ENCODE data around the gene PBX4. TPM values are rescaled to one million over a fixed set of nuclear protein-coding genes. Genes with fewer than 3 reads are reported as not detected.

Gene PBX4
- total and polyA plus RNA-seq, 2 experiments from 2014 or later, result 0.32 to 0.63 TPM

DNA sequence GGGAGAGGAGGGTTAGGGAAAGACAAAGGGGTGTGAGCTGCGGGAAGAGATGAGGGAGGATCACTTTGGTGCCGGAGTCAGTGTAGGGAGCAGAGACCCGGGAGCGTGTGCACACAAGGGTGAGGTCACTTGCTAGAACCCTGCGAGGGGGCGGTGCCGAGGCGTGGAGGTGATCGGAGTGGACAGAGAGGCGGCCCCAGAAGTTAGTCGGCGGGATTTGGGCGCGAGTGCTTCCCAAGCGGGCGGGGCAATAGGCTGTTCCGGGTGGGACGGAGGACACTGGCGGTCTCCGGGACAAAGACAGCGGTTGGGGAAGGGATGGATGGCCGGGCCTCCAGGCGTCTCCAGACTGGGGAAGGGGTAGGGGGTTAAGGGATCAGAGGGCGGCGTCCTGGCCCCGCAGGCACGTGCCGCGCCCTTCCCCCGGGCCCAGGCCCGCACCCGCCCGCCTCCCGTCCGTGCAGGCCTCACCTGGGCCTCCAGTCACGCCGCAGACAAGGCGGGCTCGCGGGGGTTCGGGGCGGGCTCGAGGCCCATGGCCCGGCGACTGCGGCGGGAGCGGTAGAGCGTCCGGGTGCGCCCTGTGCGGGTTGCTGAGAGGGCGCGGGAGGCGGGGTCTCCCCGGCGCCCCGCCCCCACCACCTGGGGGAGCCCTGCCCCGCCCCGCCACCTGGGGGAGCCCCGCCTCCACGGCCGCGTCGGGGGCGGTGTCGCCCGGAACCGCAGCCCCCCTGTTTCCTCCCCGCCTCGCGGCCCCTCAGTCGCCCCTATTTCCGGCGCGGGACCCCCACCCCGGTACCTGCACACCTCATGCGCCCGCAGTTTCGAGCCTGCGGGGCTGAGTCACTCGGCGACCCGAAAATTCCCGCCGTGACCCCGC is 9.4 kb upstream of the PBX4 start, which contains the start of gene LPAR2:
TSS of gene LPAR2 (minus strand) at position 600 of the 880 bp plus-strand sequence. CDS start 945 bp downstream, outside the sequence.
- Histone ChIP-seq H4K20me1 (ENCODE audit: insufficient read depth) (no peaks in the 10 kb centered on the region), H3K9me3 (ENCODE audit: low read depth) (no peaks in the 10 kb centered on the region), H3K9ac (no peak within 1 kb of the TSS), H3K27ac (no peak within 1 kb of the TSS), H3K4me2 (ENCODE audit: unreplicated experiment) (peak within 1 kb of the TSS; percentile 45), H3K27me3 (replicated peaks; ENCODE audit: insufficient read depth) (no peaks in the 10 kb centered on the region), H3K36me3 (ENCODE audit: low read depth) (no peaks in the 10 kb centered on the region), H3K79me2 (ENCODE audit: insufficient read depth) (no peaks in the 10 kb centered on the region), H2AFZ (0 out of 2 replicates have a peak within 1 kb of the TSS, but pooled peaks have one; percentile 25), H3F3A (ENCODE audit: insufficient read depth) (no peaks in the 10 kb centered on the region), H3K4me1 (ENCODE audit: insufficient read depth) (no peaks in the 10 kb centered on the region), H3K4me3 (peak within 1 kb of the TSS; percentile 53), H3K9me2 (ENCODE audit: insufficient read depth) (no peaks in the 10 kb centered on the region)
- in situ Hi-C loops (cut with MboI), result no loop called here
- TF ChIP-seq EZH2 (IDR thresholded peaks at IDR 0.05; ENCODE audit: insufficient read depth, poor library complexity, severe bottlenecking) (no peak), EZH2phosphoT487 (IDR thresholded peaks at IDR 0.05; ENCODE audit: insufficient read depth, low read depth) (no peak)
- 7 to 9% methylated on average over 28 to 65 of the region's 87 CpGs for WGBS, 2 experiments (ENCODE audit: low coverage in 1 of 2, low lambda C conversion rate in 2 of 2, missing lambda C conversion rate in 2 of 2)
- DNase-seq, result peak; percentile 36

GRCh38 chr19:19626516-19627472 is 8.3 kb upstream of the PBX4 start:
- H3K9me3 ChIP-seq (ENCODE audit: low read depth), result no peaks in the 10 kb centered on the region
- no peak overlapping the region for H2AFZ ChIP-seq
- H3K9ac ChIP-seq, result no peak overlapping the region
- H3K9me2 ChIP-seq (ENCODE audit: insufficient read depth), result no peaks in the 10 kb centered on the region
- no peaks in the 10 kb centered on the region for H3K27me3 ChIP-seq (replicated peaks; ENCODE audit: insufficient read depth)
- in situ Hi-C loops (cut with MboI), result no loop called here
- DNase-seq, result no peak
- no peak overlapping the region for H3K4me3 ChIP-seq
- no peaks in the 10 kb centered on the region for H3K36me3 ChIP-seq (ENCODE audit: low read depth)
- H3F3A ChIP-seq (ENCODE audit: insufficient read depth), result no peaks in the 10 kb centered on the region
- H3K4me1 ChIP-seq (ENCODE audit: insufficient read depth), result no peaks in the 10 kb centered on the region
- 94 to 95% methylated on average over 44 to 47 of the region's 48 CpGs for WGBS, 2 experiments (ENCODE audit: low coverage in 1 of 2, low lambda C conversion rate in 2 of 2, missing lambda C conversion rate in 2 of 2)
- no peaks in the 10 kb centered on the region for H4K20me1 ChIP-seq (ENCODE audit: insufficient read depth)
- TF ChIP-seq EZH2phosphoT487 (IDR thresholded peaks at IDR 0.05; ENCODE audit: insufficient read depth, low read depth), result no peak
- no peak for TF ChIP-seq EZH2 (IDR thresholded peaks at IDR 0.05; ENCODE audit: insufficient read depth, poor library complexity, severe bottlenecking)
- H3K79me2 ChIP-seq (ENCODE audit: insufficient read depth), result no peaks in the 10 kb centered on the region
- H3K4me2 ChIP-seq (ENCODE audit: unreplicated experiment), result no peak overlapping the region
- no peak overlapping the region for H3K27ac ChIP-seq

- 94 to 95% methylated on average over 19 of the region's 19 CpGs for WGBS, 2 experiments (ENCODE audit: low coverage in 1 of 2, low lambda C conversion rate in 2 of 2, missing lambda C conversion rate in 2 of 2)
- Histone ChIP-seq H3F3A (ENCODE audit: insufficient read depth) (no peaks in the 10 kb centered on the region), H3K4me3 (no peak overlapping the region), H4K20me1 (ENCODE audit: insufficient read depth) (no peaks in the 10 kb centered on the region), H3K27me3 (replicated peaks; ENCODE audit: insufficient read depth) (no peaks in the 10 kb centered on the region), H3K79me2 (ENCODE audit: insufficient read depth) (no peaks in the 10 kb centered on the region), H3K27ac (no peak overlapping the region), H3K36me3 (ENCODE audit: low read depth) (no peaks in the 10 kb centered on the region), H3K4me2 (ENCODE audit: unreplicated experiment) (no peak overlapping the region), H3K9me3 (ENCODE audit: low read depth) (no peaks in the 10 kb centered on the region), H2AFZ (no peak overlapping the region), H3K4me1 (ENCODE audit: insufficient read depth) (no peaks in the 10 kb centered on the region), H3K9ac (no peak overlapping the region), H3K9me2 (ENCODE audit: insufficient read depth) (no peaks in the 10 kb centered on the region)
- in situ Hi-C loops (cut with MboI), result no loop called here
- DNase-seq, result no peak
- TF ChIP-seq EZH2phosphoT487 (IDR thresholded peaks at IDR 0.05; ENCODE audit: insufficient read depth, low read depth) (no peak), EZH2 (IDR thresholded peaks at IDR 0.05; ENCODE audit: insufficient read depth, poor library complexity, severe bottlenecking) (no peak)
These were observed 5.6 kb upstream of the PBX4 start for GRCh38 chr19:19624032-19624570.

DNA sequence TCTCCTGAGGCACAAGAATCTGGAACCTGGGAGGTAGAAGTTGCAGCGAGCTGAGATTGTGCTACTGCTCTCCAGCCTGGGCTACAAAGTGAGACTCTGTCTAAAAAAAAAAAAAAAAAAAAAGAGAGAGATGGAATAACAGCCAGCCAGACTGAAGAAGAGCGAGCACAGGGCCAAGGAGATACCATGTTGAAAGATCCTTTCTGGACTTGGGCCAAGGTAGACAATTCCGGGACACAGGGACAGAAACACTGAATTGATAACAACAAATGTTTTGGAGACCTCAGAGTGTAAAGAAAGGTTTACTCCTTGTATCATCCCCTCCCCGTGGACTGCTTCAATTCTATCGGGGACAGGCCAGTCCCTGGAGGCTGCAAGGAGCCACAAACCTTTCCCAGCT is 4.9 kb upstream of the PBX4 start:
- H3F3A ChIP-seq (ENCODE audit: insufficient read depth), result no peaks in the 10 kb centered on the region
- no peaks in the 10 kb centered on the region for H3K36me3 ChIP-seq (ENCODE audit: low read depth)
- no peak overlapping the region for H3K4me3 ChIP-seq
- in situ Hi-C loops (cut with MboI), result no loop called here
- H3K27me3 ChIP-seq (replicated peaks; ENCODE audit: insufficient read depth), result no peaks in the 10 kb centered on the region
- no peaks in the 10 kb centered on the region for H3K9me3 ChIP-seq (ENCODE audit: low read depth)
- H3K9me2 ChIP-seq (ENCODE audit: insufficient read depth), result no peaks in the 10 kb centered on the region
- H3K4me2 ChIP-seq (ENCODE audit: unreplicated experiment), result no peak overlapping the region
- no peak overlapping the region for H3K9ac ChIP-seq
- no peak overlapping the region for H2AFZ ChIP-seq
- H3K4me1 ChIP-seq (ENCODE audit: insufficient read depth), result no peaks in the 10 kb centered on the region
- H3K27ac ChIP-seq, result no peak overlapping the region
- DNase-seq, result no peak
- H3K79me2 ChIP-seq (ENCODE audit: insufficient read depth), result no peaks in the 10 kb centered on the region
- WGBS, 2 experiments (ENCODE audit: low coverage in 1 of 2, low lambda C conversion rate in 2 of 2, missing lambda C conversion rate in 2 of 2), result 76 to 78% methylated on average over 5 of the region's 5 CpGs
- TF ChIP-seq EZH2 (IDR thresholded peaks at IDR 0.05; ENCODE audit: insufficient read depth, poor library complexity, severe bottlenecking), result no peak
- no peak for TF ChIP-seq EZH2phosphoT487 (IDR thresholded peaks at IDR 0.05; ENCODE audit: insufficient read depth, low read depth)
- no peaks in the 10 kb centered on the region for H4K20me1 ChIP-seq (ENCODE audit: insufficient read depth)
